OCI-LY3 (cell line): ENCODE measurements around the gene RNF121.

Experiments used
- EZH2phosphoT487 ChIP-seq: fragments of 200-600 bp; shearing (Covaris generic); IDR thresholded peaks from 2 replicates; pipeline ENCODE4 v1.6.1; 2018; ENCODE audit warnings: antibody characterized with exemption, mixed run types, low read depth
- TF ChIP-seq, protein P1 (sequence below): fragments of 200-600, 300-600 bp; sonication (generic); IDR thresholded peaks from 2 replicates; pipeline ENCODE4 v1.5.1; 2014; ENCODE audit warnings: antibody characterized with exemption, low read length, low read depth

DNA sequence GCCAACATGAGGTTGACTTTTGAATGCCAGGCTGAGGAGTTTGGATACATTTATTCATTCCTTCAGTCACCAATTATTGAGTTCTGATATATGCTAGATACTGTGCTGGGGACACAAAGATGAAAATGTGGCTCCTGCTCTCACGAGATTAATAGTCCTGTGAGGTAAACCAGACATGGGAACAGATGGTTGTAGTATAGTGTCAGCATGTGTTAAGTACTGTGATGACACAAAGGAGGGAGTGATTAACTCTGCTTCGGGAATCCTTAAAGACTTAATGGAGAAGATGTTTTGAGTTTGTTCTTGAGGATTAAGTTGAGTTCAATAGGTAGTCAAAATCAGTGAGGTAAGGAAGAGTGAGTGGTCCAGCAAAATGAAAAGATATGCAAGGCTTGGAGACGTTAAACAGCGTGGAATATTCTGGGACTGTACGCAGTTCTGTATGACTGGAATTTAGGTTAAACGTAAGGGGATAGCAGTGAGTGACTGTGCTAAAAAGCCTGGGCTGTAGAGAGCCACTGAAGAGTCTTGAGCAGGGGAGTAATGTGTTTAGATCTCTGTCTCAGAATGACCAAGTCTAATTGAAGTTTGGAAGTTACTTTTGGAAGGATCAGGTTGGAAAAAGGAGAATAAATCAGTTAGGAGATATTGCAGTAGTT is 11.8 kb downstream of the RNF121 start:
- TF ChIP-seq, protein P1, sequence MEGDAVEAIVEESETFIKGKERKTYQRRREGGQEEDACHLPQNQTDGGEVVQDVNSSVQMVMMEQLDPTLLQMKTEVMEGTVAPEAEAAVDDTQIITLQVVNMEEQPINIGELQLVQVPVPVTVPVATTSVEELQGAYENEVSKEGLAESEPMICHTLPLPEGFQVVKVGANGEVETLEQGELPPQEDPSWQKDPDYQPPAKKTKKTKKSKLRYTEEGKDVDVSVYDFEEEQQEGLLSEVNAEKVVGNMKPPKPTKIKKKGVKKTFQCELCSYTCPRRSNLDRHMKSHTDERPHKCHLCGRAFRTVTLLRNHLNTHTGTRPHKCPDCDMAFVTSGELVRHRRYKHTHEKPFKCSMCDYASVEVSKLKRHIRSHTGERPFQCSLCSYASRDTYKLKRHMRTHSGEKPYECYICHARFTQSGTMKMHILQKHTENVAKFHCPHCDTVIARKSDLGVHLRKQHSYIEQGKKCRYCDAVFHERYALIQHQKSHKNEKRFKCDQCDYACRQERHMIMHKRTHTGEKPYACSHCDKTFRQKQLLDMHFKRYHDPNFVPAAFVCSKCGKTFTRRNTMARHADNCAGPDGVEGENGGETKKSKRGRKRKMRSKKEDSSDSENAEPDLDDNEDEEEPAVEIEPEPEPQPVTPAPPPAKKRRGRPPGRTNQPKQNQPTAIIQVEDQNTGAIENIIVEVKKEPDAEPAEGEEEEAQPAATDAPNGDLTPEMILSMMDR: no peak
- no peak for TF ChIP-seq EZH2phosphoT487
